Tibial artery (tissue), 4 donors: ENCODE data around the gene TBC1D9B.

Source experiments
- DNase-seq, 2 donors: peaks; one replicate each; pipeline ENCODE4 v3.0.0-alpha.2; 2019
- H3K27ac ChIP-seq, 2 donors: fragments of 200-600 bp; sonication (generic) in 1 of 2; 1 replicate in 1 of 2; 2 replicates in 1 of 2; pipeline ENCODE4 v1.5.1; 2018 to 2019; ENCODE audit warnings: mild to moderate bottlenecking in 1 of 2
- H3K27me3 ChIP-seq, 2 donors: fragments of 200-600 bp; sonication (generic) in 1 of 2; one replicate each; pipeline versions ENCODE4 v1.5.1 to v1.6.0; 2016 to 2019
- H3K36me3 ChIP-seq, 3 donors: fragments of 200-600 bp; sonication (generic) in 2 of 3; one replicate each; pipeline ENCODE4 v1.5.1; 2016 to 2019; ENCODE audit warnings: mild to moderate bottlenecking in 2 of 3
- H3K4me1 ChIP-seq, 4 donors: fragments of 200-600 bp; sonication (generic) in 2 of 4; 1 replicate in 3 of 4; 2 replicates in 1 of 4; pipeline ENCODE4 v1.5.1; 2016 to 2019
- H3K4me3 ChIP-seq, 2 donors: fragments of 200-600 bp; sonication (generic) in 1 of 2; 1 replicate in 1 of 2; 2 replicates in 1 of 2; pipeline ENCODE4 v1.5.1; 2018 to 2019; ENCODE audit warnings: mild to moderate bottlenecking in 2 of 2
- H3K9me3 ChIP-seq, 3 donors: fragments of 200-600 bp; sonication (generic) in 1 of 3; one replicate each; pipeline ENCODE4 v1.5.1; 2016 to 2019
- intact Hi-C: fragments of 100-400 bp; cut with DNase I; formaldehyde crosslinking; loops from one replicate; pipeline ENCODE4 v1.15.0; 2023; ENCODE audit warnings: low total_unique reads
- TF ChIP-seq, protein P1 (sequence below), 2 experiments: fragments of 200-600 bp in 1 of 2; fragments of 450-650 bp in 1 of 2; IDR thresholded peaks; one replicate each; pipeline ENCODE4 v1.5.1; 2017 to 2019; ENCODE audit warnings: antibody characterized with exemption in 2 of 2, mild to moderate bottlenecking in 1 of 2, moderate library complexity in 1 of 2

The TBC1D9B gene

GRCh38 chr5:179812135-179812825, 95.4 kb downstream of the TBC1D9B start:
- intact Hi-C loops = no loop called here
- TF ChIP-seq, protein P1, sequence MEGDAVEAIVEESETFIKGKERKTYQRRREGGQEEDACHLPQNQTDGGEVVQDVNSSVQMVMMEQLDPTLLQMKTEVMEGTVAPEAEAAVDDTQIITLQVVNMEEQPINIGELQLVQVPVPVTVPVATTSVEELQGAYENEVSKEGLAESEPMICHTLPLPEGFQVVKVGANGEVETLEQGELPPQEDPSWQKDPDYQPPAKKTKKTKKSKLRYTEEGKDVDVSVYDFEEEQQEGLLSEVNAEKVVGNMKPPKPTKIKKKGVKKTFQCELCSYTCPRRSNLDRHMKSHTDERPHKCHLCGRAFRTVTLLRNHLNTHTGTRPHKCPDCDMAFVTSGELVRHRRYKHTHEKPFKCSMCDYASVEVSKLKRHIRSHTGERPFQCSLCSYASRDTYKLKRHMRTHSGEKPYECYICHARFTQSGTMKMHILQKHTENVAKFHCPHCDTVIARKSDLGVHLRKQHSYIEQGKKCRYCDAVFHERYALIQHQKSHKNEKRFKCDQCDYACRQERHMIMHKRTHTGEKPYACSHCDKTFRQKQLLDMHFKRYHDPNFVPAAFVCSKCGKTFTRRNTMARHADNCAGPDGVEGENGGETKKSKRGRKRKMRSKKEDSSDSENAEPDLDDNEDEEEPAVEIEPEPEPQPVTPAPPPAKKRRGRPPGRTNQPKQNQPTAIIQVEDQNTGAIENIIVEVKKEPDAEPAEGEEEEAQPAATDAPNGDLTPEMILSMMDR (IDR thresholded peaks at IDR 0.05) = no peak
- DNase-seq = peak in 1 of 2 donors; percentile 57
- Histone ChIP-seq H3K4me1 (peaks cover 8 to 22% (median 16%) of the 10 kb centered on the region in 4 donors), H3K36me3 (peaks cover 0 to 13% (median 0%) of the 10 kb centered on the region in 3 donors), H3K27me3 (no peaks in the 10 kb centered on the region), H3K4me3 (no peak overlapping the region), H3K9me3 (no peaks in the 10 kb centered on the region), H3K27ac (no peak overlapping the region)
